GM12873 (cell line): Measurements from ENCODE around the gene PADI1.

ENCODE experiments used
- TF ChIP-seq, protein P1 (sequence below): IDR thresholded peaks from 2 replicates; pipeline ENCODE4 v1.5.1; 2012; ENCODE audit warnings: low read depth, mild to moderate bottlenecking, moderate library complexity, low read length, control low read depth; ENCODE audit not compliant: insufficient read depth; ENCODE audit errors: missing control alignments

Gene PADI1

GRCh38 chr1:17281775-17282181, 76.8 kb downstream of the PADI1 start:
- TF ChIP-seq, protein P1, sequence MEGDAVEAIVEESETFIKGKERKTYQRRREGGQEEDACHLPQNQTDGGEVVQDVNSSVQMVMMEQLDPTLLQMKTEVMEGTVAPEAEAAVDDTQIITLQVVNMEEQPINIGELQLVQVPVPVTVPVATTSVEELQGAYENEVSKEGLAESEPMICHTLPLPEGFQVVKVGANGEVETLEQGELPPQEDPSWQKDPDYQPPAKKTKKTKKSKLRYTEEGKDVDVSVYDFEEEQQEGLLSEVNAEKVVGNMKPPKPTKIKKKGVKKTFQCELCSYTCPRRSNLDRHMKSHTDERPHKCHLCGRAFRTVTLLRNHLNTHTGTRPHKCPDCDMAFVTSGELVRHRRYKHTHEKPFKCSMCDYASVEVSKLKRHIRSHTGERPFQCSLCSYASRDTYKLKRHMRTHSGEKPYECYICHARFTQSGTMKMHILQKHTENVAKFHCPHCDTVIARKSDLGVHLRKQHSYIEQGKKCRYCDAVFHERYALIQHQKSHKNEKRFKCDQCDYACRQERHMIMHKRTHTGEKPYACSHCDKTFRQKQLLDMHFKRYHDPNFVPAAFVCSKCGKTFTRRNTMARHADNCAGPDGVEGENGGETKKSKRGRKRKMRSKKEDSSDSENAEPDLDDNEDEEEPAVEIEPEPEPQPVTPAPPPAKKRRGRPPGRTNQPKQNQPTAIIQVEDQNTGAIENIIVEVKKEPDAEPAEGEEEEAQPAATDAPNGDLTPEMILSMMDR: no peak

DNA sequence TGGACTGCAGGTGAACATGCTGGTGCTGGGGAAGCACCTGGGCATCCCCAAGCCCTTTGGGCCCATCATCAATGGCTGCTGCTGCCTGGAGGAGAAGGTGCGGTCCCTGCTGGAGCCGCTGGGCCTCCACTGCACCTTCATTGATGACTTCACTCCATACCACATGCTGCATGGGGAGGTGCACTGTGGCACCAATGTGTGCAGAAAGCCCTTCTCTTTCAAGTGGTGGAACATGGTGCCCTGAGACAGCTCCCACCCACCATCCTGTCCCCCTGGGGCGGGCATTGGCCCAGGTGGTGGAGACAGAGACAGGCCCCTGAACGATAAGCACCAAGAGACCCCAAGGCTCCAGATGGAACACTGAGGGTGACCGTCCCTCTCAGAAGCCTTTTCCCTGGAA, 77.9 kb downstream of the PADI1 start:
- TF ChIP-seq, protein P1: no peak

DNA sequence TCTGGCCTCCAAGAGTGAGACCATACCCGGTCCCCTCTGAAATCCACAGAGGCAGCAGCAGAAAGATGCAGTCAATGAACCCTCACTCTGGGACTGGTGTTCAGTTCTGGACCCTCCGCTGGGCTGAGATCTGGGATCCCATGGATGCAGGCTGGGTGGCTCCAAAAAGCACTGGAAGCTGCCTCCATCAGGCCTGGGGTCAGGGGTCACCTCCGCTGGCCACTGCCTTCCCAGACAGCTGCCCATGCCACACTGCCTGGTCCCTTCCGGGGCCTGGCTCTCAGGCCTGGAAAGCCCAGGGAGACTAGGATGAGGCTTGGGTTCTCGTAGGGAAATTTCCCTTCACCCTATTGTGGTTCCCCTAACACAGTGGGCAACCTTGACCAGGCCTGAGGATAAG, 81.7 kb downstream of the PADI1 start:
- TF ChIP-seq, protein P1: no peak

- TF ChIP-seq, protein P1: no peak
These were observed 82.3 kb downstream of the PADI1 start for GRCh38 chr1:17287130-17287776.

- TF ChIP-seq, protein P1: no peak
These were observed 84.8 kb downstream of the PADI1 start for GRCh38 chr1:17289721-17290120.

GRCh38 chr1:17290553-17290952, 85.6 kb downstream of the PADI1 start:
- TF ChIP-seq, protein P1: no peak

DNA sequence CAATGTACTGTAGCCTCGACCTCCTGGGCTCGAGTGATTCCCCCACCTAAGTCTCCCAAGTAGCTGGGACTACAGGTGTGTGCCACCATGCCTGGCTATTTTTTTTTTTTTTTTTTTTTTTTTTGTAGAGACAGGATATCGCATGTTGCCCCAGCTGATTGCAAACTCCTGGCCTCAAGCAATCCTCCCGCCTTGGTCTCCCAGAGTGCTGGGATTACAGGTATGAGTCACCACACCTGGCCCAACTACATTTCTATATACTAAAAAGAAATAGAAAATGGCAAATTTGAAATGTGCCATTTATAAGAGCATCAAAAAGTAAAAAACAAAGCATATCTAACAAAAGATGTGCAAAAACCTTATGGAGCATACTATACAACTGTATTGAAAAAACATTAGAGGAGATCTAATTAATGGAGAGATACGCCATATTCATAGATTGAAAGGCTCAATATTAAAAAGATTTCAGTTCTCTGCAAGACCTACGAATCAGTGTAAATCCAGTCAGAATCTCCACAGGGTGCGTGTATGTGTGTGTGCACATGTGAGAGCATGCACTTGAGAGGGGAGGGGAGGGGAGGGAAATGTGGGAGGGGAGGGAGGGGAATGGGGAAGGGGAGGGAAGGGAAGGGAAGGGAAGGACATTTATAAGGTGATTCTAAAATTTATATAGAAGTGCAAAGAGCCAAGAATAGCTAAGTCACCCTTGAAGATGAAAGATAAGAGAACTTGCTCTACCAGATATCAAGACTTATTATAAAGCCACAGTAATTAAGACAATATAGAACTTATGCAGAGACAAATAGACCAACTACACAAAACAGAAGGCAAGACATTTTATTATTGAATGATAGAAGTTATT, 87.6 kb downstream of the PADI1 start:
- TF ChIP-seq, protein P1: no peak
